NB4 (cell line): ENCODE results near the gene POU6F2.

ENCODE experiments used
- DNase-seq: peaks from one replicate; pipeline ENCODE4 v3.0.0; 2010; ENCODE audit warnings: low read depth
- H3K4me3 ChIP-seq: one replicate; pipeline ENCODE4 v1.5.1; 2011; ENCODE audit warnings: mild to moderate bottlenecking, low read depth, low read length, moderate library complexity
- CTCF ChIP-seq: IDR thresholded peaks from one replicate; pipeline ENCODE4 v1.5.1; 2012; ENCODE audit warnings: low read depth, low read length
- MAX ChIP-seq: IDR thresholded peaks from 2 replicates; pipeline ENCODE4 v1.6.1; 2011; ENCODE audit warnings: low read depth, low read length
- MYC ChIP-seq: IDR thresholded peaks from 2 replicates; pipeline ENCODE4 v1.6.1; 2011; ENCODE audit warnings: low read depth, low read length
- POLR2A ChIP-seq: IDR thresholded peaks from 2 replicates; pipeline ENCODE4 v1.6.1; 2011; ENCODE audit warnings: mild to moderate bottlenecking; ENCODE audit not compliant: insufficient read length; ENCODE audit errors: extremely low read depth

The POU6F2 gene

GRCh38 chr7:39075210-39075609 is 97.5 kb downstream of the POU6F2 start:
- DNase-seq: no peak
- H3K4me3 ChIP-seq: no peak overlapping the region
- no peak for TF ChIP-seq MAX

DNA sequence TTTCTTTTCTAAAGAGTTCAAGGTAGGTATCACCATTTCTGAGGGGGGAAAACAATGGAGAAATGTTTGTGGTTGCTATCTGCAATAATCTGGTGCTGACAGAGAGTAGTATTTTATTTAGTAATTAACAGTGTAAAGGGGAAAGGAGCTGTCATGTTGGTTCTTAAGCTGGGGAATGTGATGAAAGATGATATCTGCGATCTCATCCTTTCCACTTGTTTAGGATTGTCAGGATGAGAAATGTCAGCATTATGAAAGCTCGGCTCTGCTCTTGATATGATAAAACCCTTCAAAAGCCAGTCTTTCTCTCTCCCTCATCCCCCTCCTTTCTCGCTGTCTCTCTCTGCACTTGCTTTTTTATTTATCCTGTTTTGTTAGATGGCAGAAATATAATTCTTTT is 106.1 kb downstream of the POU6F2 start:
- no peak overlapping the region for H3K4me3 ChIP-seq

GRCh38 chr7:39084349-39084748 is 106.6 kb downstream of the POU6F2 start:
- TF ChIP-seq CTCF: no peak
- no peak for TF ChIP-seq MAX
- TF ChIP-seq POLR2A: no peak
- TF ChIP-seq MYC: no peak
- no peak overlapping the region for H3K4me3 ChIP-seq
- no peak for DNase-seq

More for the DNA sequence above, 106.1 kb downstream of the POU6F2 start:
- DNase-seq: no peak
- TF ChIP-seq MYC (no peak), MAX (no peak), POLR2A (no peak)

DNA sequence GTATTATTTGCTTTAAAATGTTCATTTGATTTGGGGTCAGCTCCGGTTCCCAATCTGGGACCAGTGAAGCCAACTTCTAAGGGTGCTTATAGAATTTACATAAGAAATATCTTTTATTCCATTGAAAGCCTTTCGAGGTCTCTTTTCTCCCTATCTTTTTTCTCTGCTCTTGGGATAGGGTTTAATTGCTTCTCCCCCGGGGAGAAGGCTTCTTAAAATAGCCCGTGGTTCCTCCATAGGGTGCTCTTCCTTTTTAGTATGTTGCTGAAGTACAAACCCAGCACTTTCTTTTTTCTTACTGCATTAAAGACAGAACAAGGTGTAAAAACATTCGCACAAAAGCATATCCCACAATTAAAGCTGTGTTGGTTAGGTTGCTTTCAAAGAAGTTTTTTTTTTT is 107.5 kb downstream of the POU6F2 start:
- TF ChIP-seq MYC (no peak), MAX (no peak), POLR2A (no peak), CTCF (no peak)
- DNase-seq: no peak
- H3K4me3 ChIP-seq: no peak overlapping the region

GRCh38 chr7:39085590-39086049 is 107.9 kb downstream of the POU6F2 start:
- no peak overlapping the region for H3K4me3 ChIP-seq
- TF ChIP-seq POLR2A: no peak
- TF ChIP-seq MAX: no peak
- TF ChIP-seq MYC: no peak
- TF ChIP-seq CTCF: no peak
- no peak for DNase-seq

GRCh38 chr7:39086638-39087360 is 109.1 kb downstream of the POU6F2 start:
- DNase-seq: no peak
- no peak overlapping the region for H3K4me3 ChIP-seq
- TF ChIP-seq CTCF (no peak), MAX (no peak), MYC (no peak), POLR2A (no peak)
